ENCODE measurements around the gene ZNF24. TPM values are rescaled to one million over a fixed set of nuclear protein-coding genes. Genes with fewer than 3 reads are reported as not detected.

Gene ZNF24
- total and polyA plus RNA-seq, 10 of the 15 experiments (the other 5 are each of a cell fraction or from before 2014, with no cell fraction given) = 13.6 to 41.7 (median 28.3) TPM

GRCh38 chr18:35376742-35377695, 32.8 kb upstream of the ZNF24 start, which contains the start of gene ZNF396:
TSS of gene ZNF396 (minus strand) at chr18:35377337. CDS start at chr18:35374292, 3,045 bp downstream.
- ChIA-PET RAD21 (ENCODE audit: unreplicated experiment) (no interaction called here), POLR2A (interaction anchor here (0.6 kb wide), 1 partner anchor 38 kb away, joined by 3 read pairs; no protein-coding TSS in a partner anchor)
- no peak for TF ChIP-seq MTA3 (IDR thresholded peaks at IDR 0.05; ENCODE audit: borderline replicate concordance, low read length)
- no peak for TF ChIP-seq MEF2A (IDR thresholded peaks at IDR 0.05; ENCODE audit: insufficient read depth, low read depth, low read length)
- no peak for TF ChIP-seq HDGF (IDR thresholded peaks at IDR 0.05)
- TF ChIP-seq SREBF1 (IDR thresholded peaks at IDR 0.05; ENCODE audit: low read length) = no peak
- TF ChIP-seq CHD1 (IDR thresholded peaks at IDR 0.05; ENCODE audit: low read depth, low read length) = no peak
- TF ChIP-seq RELA (IDR thresholded peaks at IDR 0.05; ENCODE audit: borderline replicate concordance, partially characterized antibody) = no peak
- TF ChIP-seq IKZF1 (conservative IDR thresholded peaks at IDR 0.05) = peak; percentile 92
- TF ChIP-seq RBBP5 (conservative IDR thresholded peaks at IDR 0.05) = no peak
- no peak for TF ChIP-seq HSF1 (IDR thresholded peaks at IDR 0.05; ENCODE audit: low read depth, low read length)
- peak; percentile 77 for TF ChIP-seq BMI1 (IDR thresholded peaks at IDR 0.05; ENCODE audit: borderline replicate concordance)
- TF ChIP-seq TBL1XR1 (IDR thresholded peaks at IDR 0.05; ENCODE audit: low read depth, low read length) = no peak
- no peak for TF ChIP-seq CBX3 (IDR thresholded peaks at IDR 0.05; ENCODE audit: borderline replicate concordance, low read depth)
- TF ChIP-seq FOXK2 (IDR thresholded peaks at IDR 0.05) = no peak
- no peak; the same call in 1 of the 2 replicates for TF ChIP-seq SPI1 (IDR thresholded peaks at IDR 0.05; ENCODE audit: borderline replicate concordance, insufficient read depth, low read depth, low read length)
- TF ChIP-seq DPF2 (IDR thresholded peaks at IDR 0.05) = 0 out of 2 replicates have a peak, but pooled peaks have one; percentile 25
- TF ChIP-seq KLF5 (IDR thresholded peaks at IDR 0.05; ENCODE audit: partially characterized antibody) = no peak
- TF ChIP-seq BACH1 (IDR thresholded peaks at IDR 0.05; ENCODE audit: borderline replicate concordance) = no peak
- peak; percentile 57 for TF ChIP-seq POLR2A (IDR thresholded peaks at IDR 0.05; ENCODE audit: low read depth, low read length)
- 0 out of 2 replicates have a peak, but pooled peaks have one; percentile 19 for TF ChIP-seq HCFC1 (IDR thresholded peaks at IDR 0.05; ENCODE audit: low read length)
- no peak for TF ChIP-seq CREM (IDR thresholded peaks at IDR 0.05; ENCODE audit: low read depth)
- TF ChIP-seq MXI1 (IDR thresholded peaks at IDR 0.05; ENCODE audit: low read depth, low read length) = peak; percentile 35; the same call in 1 of the 2 replicates
- no peak for TF ChIP-seq ZNF622 (IDR thresholded peaks at IDR 0.05)
- TF ChIP-seq GABPA (IDR thresholded peaks at IDR 0.05; ENCODE audit: low read depth) = peak; percentile 75

More at GRCh38 chr18:35376742-35377695, 32.8 kb upstream of the ZNF24 start, which contains the start of gene ZNF396:
- Histone ChIP-seq H3K36me3 (ENCODE audit: control insufficient read depth in 2 of 2, insufficient read depth in 2 of 2, low read length in 1 of 2) (no peaks in the 10 kb centered on the region), H3K9ac (ENCODE audit: control insufficient read depth, insufficient read depth, low read length) (peak within 1 kb of the TSS; percentile 43), H4K20me1 (ENCODE audit: control insufficient read depth, insufficient read depth) (no peaks in the 10 kb centered on the region), H3K4me2 (ENCODE audit: control insufficient read depth, insufficient read depth) (peak within 1 kb of the TSS; percentile 87), H3K9me3 (replicated peaks; ENCODE audit: control insufficient read depth, insufficient read depth, low read length) (no peaks in the 10 kb centered on the region), H3K27ac (ENCODE audit: control insufficient read depth, insufficient read depth) (no peak within 1 kb of the TSS), H3K27me3 (replicated peaks in 1 of 2; ENCODE audit: control insufficient read depth in 2 of 2, insufficient read depth in 2 of 2, low read length in 1 of 2) (no peaks in the 10 kb centered on the region), H2AFZ (ENCODE audit: control insufficient read depth, low read depth, low read length) (peak within 1 kb of the TSS; percentile 82), H3K4me3 (peak within 1 kb of the TSS; percentile 76), H3K4me1 (ENCODE audit: control insufficient read depth, insufficient read depth, low read length) (no peaks in the 10 kb centered on the region), H3K79me2 (ENCODE audit: control insufficient read depth, insufficient read depth, low read length) (no peaks in the 10 kb centered on the region)
- intact Hi-C loops (cut with micrococcal nuclease; ENCODE audit: unreplicated experiment) (no loop called here), in situ Hi-C loops (cut with MboI) (no loop called here)
- FAIRE-seq = no peak
- WGBS (ENCODE audit: insufficient coverage, insufficient replicate concordance, low lambda C conversion rate, missing lambda C conversion rate) = 6% methylated on average over 65 of the region's 78 CpGs
- SMC1A ChIA-PET (ENCODE audit: uncharacterized antibody, unreplicated experiment) = no interaction called here
- DNase-seq (ENCODE audit: low read depth, low spot score) = no peak
- BruUV-seq (replicated peaks) = no TSS peak
- ATAC-seq = peak; percentile 90
- CTCF ChIA-PET = no interaction called here
